Activated naive CD8-positive, alpha-beta T cell treated with anti-CD3 and anti-CD28 coated beads for 36 hours (primary cell): ENCODE results near the gene ATP8B2. TPM values are rescaled to one million over a fixed set of nuclear protein-coding genes. Genes with fewer than 3 reads are reported as not detected.

ENCODE experiments used
- DNase-seq: peaks from one replicate; pipeline ENCODE4 v3.0.0; 2021
- H3K27ac Mint-ChIP-seq: one replicate; pipeline ENCODE4 v1.8.0; 2022; ENCODE audit warnings: mild to moderate bottlenecking, moderate library complexity, mixed read lengths
- H3K27me3 Mint-ChIP-seq: one replicate; pipeline ENCODE4 v1.8.0; 2022; ENCODE audit warnings: mild to moderate bottlenecking, mixed read lengths
- H3K36me3 Mint-ChIP-seq: one replicate; pipeline ENCODE4 v1.8.0; 2021; ENCODE audit warnings: mild to moderate bottlenecking, mixed read lengths
- H3K4me1 Mint-ChIP-seq: one replicate; pipeline ENCODE4 v1.8.0; 2021; ENCODE audit warnings: mixed read lengths
- H3K4me3 Mint-ChIP-seq: one replicate; pipeline ENCODE4 v1.8.0; 2022; ENCODE audit warnings: mild to moderate bottlenecking, moderate library complexity, mixed read lengths
- H3K9me3 Mint-ChIP-seq: one replicate; pipeline ENCODE4 v1.8.0; 2022; ENCODE audit warnings: mixed read lengths
- total RNA-seq, 2 experiments: library from RNA; stranded (reverse); gene quantifications; one replicate each; pipeline ENCODE4 v1.2.3, GENCODE V29; 2021

Gene ATP8B2
- total RNA-seq, 2 experiments from 2014 or later, result 64.9 to 66.4 TPM

GRCh38 chr1:154386643-154387352, 61.5 kb downstream of the ATP8B2 start:
- Mint-ChIP-seq H3K9me3 (no peaks in the 10 kb centered on the region), H3K4me3 (peak overlapping the region; percentile 53), H3K4me1 (peaks cover 35% of the 10 kb centered on the region), H3K36me3 (no peaks in the 10 kb centered on the region), H3K27me3 (no peaks in the 10 kb centered on the region), H3K27ac (peak overlapping the region; percentile 92)
- DNase-seq, result peak; percentile 89

DNA sequence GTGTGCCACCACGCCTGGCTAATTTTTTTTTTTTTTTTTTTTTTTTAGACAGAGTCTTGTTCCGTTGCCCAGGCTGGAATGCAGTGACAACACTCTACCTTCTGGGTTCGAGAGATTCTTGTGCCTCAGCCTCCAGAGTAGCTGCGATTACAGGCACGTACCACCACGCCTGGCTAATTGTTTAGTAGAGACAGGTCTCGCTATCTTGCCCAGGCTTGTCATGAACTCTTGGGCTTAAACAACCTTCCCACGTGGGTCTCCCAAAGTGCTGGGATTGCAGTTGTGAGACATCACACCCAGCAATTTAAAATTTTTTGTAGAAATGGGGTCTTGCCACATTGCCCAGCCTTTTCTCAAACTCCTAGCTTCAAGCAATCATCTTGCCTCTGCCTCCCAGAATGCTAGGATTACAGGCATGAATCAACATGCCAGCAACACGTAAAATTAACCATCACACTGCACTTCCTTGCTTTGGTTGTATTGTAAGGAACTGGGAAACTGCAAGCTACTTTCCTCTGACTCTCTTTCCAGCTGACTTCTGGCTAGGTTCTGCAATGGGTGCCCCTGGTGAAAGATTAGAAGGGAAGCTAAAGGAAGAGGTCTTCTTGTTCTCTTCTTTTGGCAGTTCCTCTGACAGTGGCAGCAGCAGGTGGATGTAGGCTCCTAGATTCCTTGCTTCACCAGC, 65.9 kb downstream of the ATP8B2 start:
- H3K27ac Mint-ChIP-seq, result no peak overlapping the region
- DNase-seq, result no peak
- H3K9me3 Mint-ChIP-seq, result no peaks in the 10 kb centered on the region
- H3K36me3 Mint-ChIP-seq, result no peaks in the 10 kb centered on the region
- no peak overlapping the region for H3K4me3 Mint-ChIP-seq
- H3K27me3 Mint-ChIP-seq, result no peaks in the 10 kb centered on the region
- H3K4me1 Mint-ChIP-seq, result peaks cover 13% of the 10 kb centered on the region

GRCh38 chr1:154398141-154398540, 72.8 kb downstream of the ATP8B2 start:
- Mint-ChIP-seq H3K27me3 (no peaks in the 10 kb centered on the region), H3K36me3 (no peaks in the 10 kb centered on the region), H3K27ac (no peak overlapping the region), H3K4me3 (no peak overlapping the region), H3K9me3 (no peaks in the 10 kb centered on the region), H3K4me1 (peaks cover 15% of the 10 kb centered on the region)
- DNase-seq, result no peak

GRCh38 chr1:154398678-154399077, 73.4 kb downstream of the ATP8B2 start:
- H3K27ac Mint-ChIP-seq, result no peak overlapping the region
- no peaks in the 10 kb centered on the region for H3K36me3 Mint-ChIP-seq
- no peak overlapping the region for H3K4me3 Mint-ChIP-seq
- no peak for DNase-seq
- peaks cover 21% of the 10 kb centered on the region for H3K4me1 Mint-ChIP-seq
- H3K9me3 Mint-ChIP-seq, result no peaks in the 10 kb centered on the region
- no peaks in the 10 kb centered on the region for H3K27me3 Mint-ChIP-seq

DNA sequence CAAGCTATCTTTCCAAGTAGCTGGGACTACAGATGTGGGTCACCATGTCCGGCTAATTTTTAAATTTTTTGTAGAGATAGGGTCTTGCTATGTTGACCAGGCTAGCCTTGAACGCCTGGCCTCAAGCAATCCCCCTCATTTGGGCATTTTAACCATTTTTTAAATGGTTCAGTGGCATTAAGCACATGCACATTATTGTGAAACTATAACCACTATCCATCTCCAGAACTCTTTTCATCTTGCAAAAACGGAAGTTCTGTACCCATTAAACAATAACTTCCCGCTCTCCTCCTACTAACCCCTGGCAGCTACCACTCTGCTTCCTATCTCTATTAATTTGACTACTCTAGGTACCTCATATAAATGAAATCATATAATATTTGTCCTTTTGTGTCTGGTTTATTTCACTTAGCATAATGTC, 75.1 kb downstream of the ATP8B2 start:
- no peak overlapping the region for H3K27ac Mint-ChIP-seq
- no peaks in the 10 kb centered on the region for H3K27me3 Mint-ChIP-seq
- no peak overlapping the region for H3K4me3 Mint-ChIP-seq
- no peak for DNase-seq
- H3K9me3 Mint-ChIP-seq, result no peaks in the 10 kb centered on the region
- no peaks in the 10 kb centered on the region for H3K36me3 Mint-ChIP-seq
- peaks cover 33% of the 10 kb centered on the region for H3K4me1 Mint-ChIP-seq

Other genes with a start within 250 kb of the ATP8B2 start
- gene NUP210L, start 170.5 kb upstream of the ATP8B2 start, total RNA-seq, result under 1 TPM in 1 of 2 experiments, not detected in 1; 0.04 TPM
- 100 to 1,000 TPM; 725 to 753 TPM for gene TPM3, start 133.4 kb upstream of the ATP8B2 start, total RNA-seq
- not detected for gene CFAP141, start 119.2 kb upstream of the ATP8B2 start, total RNA-seq
- gene UBAP2L, start 104.6 kb upstream of the ATP8B2 start, total RNA-seq, result 100 to 1,000 TPM; 247 to 266 TPM
- gene HAX1, start 52.9 kb upstream of the ATP8B2 start, total RNA-seq, result 100 to 1,000 TPM; 167 to 181 TPM
- gene AQP10, start 4.4 kb upstream of the ATP8B2 start, total RNA-seq, result not detected
- 1 to 10 TPM; 2.3 to 2.4 TPM for gene IL6R, start 79.8 kb downstream of the ATP8B2 start, total RNA-seq
- gene TDRD10, start 176.7 kb downstream of the ATP8B2 start, total RNA-seq, result not detected
- gene SHE, start 176.9 kb downstream of the ATP8B2 start, total RNA-seq, result not detected
- gene UBE2Q1, start 233.1 kb downstream of the ATP8B2 start, total RNA-seq, result 10 to 100 TPM; 84.4 to 87.4 TPM
- not detected for gene CHRNB2, start 242.3 kb downstream of the ATP8B2 start, total RNA-seq